ENCODE results near the gene CDKN1C.

Gene CDKN1C

DNA sequence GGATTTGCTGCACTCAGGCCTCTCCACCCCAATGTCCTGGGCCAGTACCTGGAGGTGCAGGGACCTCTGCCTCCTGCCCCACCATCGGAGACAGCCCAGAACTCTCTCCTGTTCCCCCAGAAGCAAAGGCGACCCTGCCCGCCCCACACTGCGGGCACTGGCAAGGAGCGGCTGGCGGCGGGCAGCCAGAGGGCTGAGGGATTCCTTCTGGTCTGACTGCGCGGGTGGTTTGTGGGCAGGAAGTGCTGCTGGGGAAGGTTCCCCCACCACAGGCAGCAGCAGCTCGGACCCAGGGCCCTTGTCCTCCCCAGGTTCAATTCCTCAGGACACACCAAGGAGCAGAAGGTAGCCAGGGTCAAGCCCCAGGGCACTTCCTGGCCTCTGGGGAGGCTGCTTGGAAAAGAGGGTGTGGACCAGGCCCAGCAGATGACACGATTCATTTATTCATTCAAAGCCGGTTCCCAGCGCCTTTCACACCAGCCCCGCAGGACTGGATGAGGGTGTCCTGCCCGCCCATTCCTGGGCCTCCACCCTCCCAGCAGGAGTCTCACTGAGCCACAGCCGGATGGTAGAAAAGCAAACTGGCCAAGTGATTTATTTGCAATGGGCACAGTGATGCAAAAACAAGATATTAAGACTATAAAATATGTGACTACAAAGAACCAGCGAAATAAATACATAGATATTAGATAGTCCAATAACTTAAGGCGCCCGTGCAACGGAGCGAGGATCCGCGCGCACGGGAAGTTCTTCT lies 42.5 kb upstream of the CDKN1C start:
- H3K27ac ChIP-seq (ENCODE audit: insufficient read depth in 1 of 2, low read depth in 1 of 2, low read length in 2 of 2, poor library complexity in 1 of 2, severe bottlenecking in 2 of 2) = no peak overlapping the region
- H3K9me3 ChIP-seq (ENCODE audit: control extremely low read depth in 1 of 5, control insufficient read depth in 4 of 5, insufficient read depth in 2 of 5, low read depth in 1 of 5, low read length in 4 of 5) = no peaks in the 10 kb centered on the region
- DNase-seq = peak in 2 of 3 donors; percentile 44 to 45
- under 1% methylated on average over 15 of the region's 25 CpGs for WGBS (ENCODE audit: insufficient coverage)
- H3K4me3 ChIP-seq (ENCODE audit: control insufficient read depth in 1 of 7, extremely low read depth in 1 of 7, insufficient read depth in 4 of 7, low read depth in 2 of 7, low read length in 6 of 7) = peak overlapping the region in 5 of 7 experiments; percentile 19 to 67 (median 54)
- peaks cover 0 to 46% (median 15%) of the 10 kb centered on the region in 5 experiments for H3K27me3 ChIP-seq (replicated peaks in 2 of 5; ENCODE audit: control insufficient read depth in 4 of 5, insufficient read depth in 5 of 5, low read length in 4 of 5)
- ChIA-PET POLR2A (interaction anchor here (1.4 kb wide), 1 partner anchor 395 kb away, joined by 5 read pairs; no protein-coding TSS in a partner anchor), CTCF (interaction anchor here (0.8 to 8.5 kb wide), 7 partner anchors 9 to 394 kb away, joined by 3 to 103 read pairs (median 11); a partner anchor contains a TSS)
- peaks cover 0 to 48% (median 43%) of the 10 kb centered on the region in 4 experiments for H3K4me1 ChIP-seq (ENCODE audit: control extremely low read depth in 1 of 4, control insufficient read depth in 4 of 4, insufficient read depth in 4 of 4, low read length in 3 of 4)
- H3K36me3 ChIP-seq (ENCODE audit: control insufficient read depth in 4 of 4, insufficient read depth in 4 of 4, low read length in 3 of 4) = no peaks in the 10 kb centered on the region

- Histone ChIP-seq H3K36me3 (ENCODE audit: control insufficient read depth in 4 of 4, insufficient read depth in 4 of 4, low read length in 3 of 4) (no peaks in the 10 kb centered on the region), H3K4me1 (ENCODE audit: control extremely low read depth in 1 of 4, control insufficient read depth in 4 of 4, insufficient read depth in 4 of 4, low read length in 3 of 4) (peaks cover 0 to 40% (median 36%) of the 10 kb centered on the region in 4 experiments), H3K9me3 (ENCODE audit: control extremely low read depth in 1 of 5, control insufficient read depth in 4 of 5, insufficient read depth in 2 of 5, low read depth in 1 of 5, low read length in 4 of 5) (no peaks in the 10 kb centered on the region), H3K27me3 (replicated peaks in 2 of 5; ENCODE audit: control insufficient read depth in 4 of 5, insufficient read depth in 5 of 5, low read length in 4 of 5) (peaks cover 0 to 46% (median 15%) of the 10 kb centered on the region in 5 experiments), H3K4me3 (ENCODE audit: control insufficient read depth in 1 of 7, extremely low read depth in 1 of 7, insufficient read depth in 4 of 7, low read depth in 2 of 7, low read length in 6 of 7) (no peak overlapping the region), H3K27ac (ENCODE audit: insufficient read depth in 1 of 2, low read depth in 1 of 2, low read length in 2 of 2, poor library complexity in 1 of 2, severe bottlenecking in 2 of 2) (no peak overlapping the region)
- CTCF ChIA-PET = interaction anchor here (0.8 to 8.5 kb wide), 7 partner anchors 8 to 394 kb away, joined by 3 to 103 read pairs (median 11); a partner anchor contains a TSS
- DNase-seq = no peak
- POLR2A ChIA-PET = no interaction called here
- WGBS (ENCODE audit: insufficient coverage) = 93% methylated on average over 9 of the region's 12 CpGs
These were observed 41.7 kb upstream of the CDKN1C start for GRCh38 chr11:2927121-2927800.

DNA sequence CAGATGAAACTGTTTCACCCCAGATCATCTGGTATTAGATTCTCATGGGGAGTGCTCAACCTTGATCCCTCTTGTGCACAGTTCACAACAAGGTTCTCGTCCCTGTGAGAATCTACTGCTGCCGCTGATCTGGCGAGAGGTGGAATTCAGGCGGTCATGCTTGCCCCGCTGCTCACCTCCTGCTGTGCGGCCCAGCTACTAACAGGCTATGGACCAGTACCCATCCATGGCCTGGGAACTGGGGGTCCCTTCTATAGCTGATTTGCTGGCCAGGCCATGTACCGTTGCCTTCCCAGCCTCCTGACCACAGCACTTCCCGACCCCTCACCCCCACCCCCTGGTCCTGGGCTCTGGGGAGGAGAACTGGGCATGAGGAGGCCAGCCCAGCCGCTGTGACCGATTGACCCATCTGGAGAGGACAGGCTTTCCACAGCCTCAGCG lies 41.1 kb upstream of the CDKN1C start:
- no peaks in the 10 kb centered on the region for H3K9me3 ChIP-seq (ENCODE audit: control extremely low read depth in 1 of 5, control insufficient read depth in 4 of 5, insufficient read depth in 2 of 5, low read depth in 1 of 5, low read length in 4 of 5)
- DNase-seq = no peak
- 94% methylated on average over 10 of the region's 11 CpGs for WGBS (ENCODE audit: insufficient coverage)
- H3K27me3 ChIP-seq (replicated peaks in 2 of 5; ENCODE audit: control insufficient read depth in 4 of 5, insufficient read depth in 5 of 5, low read length in 4 of 5) = peaks cover 0 to 44% (median 15%) of the 10 kb centered on the region in 5 experiments
- H3K4me3 ChIP-seq (ENCODE audit: control insufficient read depth in 1 of 7, extremely low read depth in 1 of 7, insufficient read depth in 4 of 7, low read depth in 2 of 7, low read length in 6 of 7) = no peak overlapping the region
- H3K4me1 ChIP-seq (ENCODE audit: control extremely low read depth in 1 of 4, control insufficient read depth in 4 of 4, insufficient read depth in 4 of 4, low read length in 3 of 4) = peaks cover 0 to 39% (median 36%) of the 10 kb centered on the region in 4 experiments
- no peak overlapping the region for H3K27ac ChIP-seq (ENCODE audit: insufficient read depth in 1 of 2, low read depth in 1 of 2, low read length in 2 of 2, poor library complexity in 1 of 2, severe bottlenecking in 2 of 2)
- ChIA-PET POLR2A (no interaction called here), CTCF (interaction anchor here (0.7 to 8.5 kb wide), 5 partner anchors 11 to 35 kb away, joined by 3 to 103 read pairs (median 11); a partner anchor contains a TSS)
- no peaks in the 10 kb centered on the region for H3K36me3 ChIP-seq (ENCODE audit: control insufficient read depth in 4 of 4, insufficient read depth in 4 of 4, low read length in 3 of 4)

GRCh38 chr11:2924821-2925675 lies 39.5 kb upstream of the CDKN1C start:
- Histone ChIP-seq H3K27me3 (replicated peaks in 2 of 5; ENCODE audit: control insufficient read depth in 4 of 5, insufficient read depth in 5 of 5, low read length in 4 of 5) (peaks cover 0 to 34% (median 15%) of the 10 kb centered on the region in 5 experiments), H3K9me3 (ENCODE audit: control extremely low read depth in 1 of 5, control insufficient read depth in 4 of 5, insufficient read depth in 2 of 5, low read depth in 1 of 5, low read length in 4 of 5) (no peaks in the 10 kb centered on the region), H3K27ac (ENCODE audit: insufficient read depth in 1 of 2, low read depth in 1 of 2, low read length in 2 of 2, poor library complexity in 1 of 2, severe bottlenecking in 2 of 2) (no peak overlapping the region), H3K36me3 (ENCODE audit: control insufficient read depth in 4 of 4, insufficient read depth in 4 of 4, low read length in 3 of 4) (no peaks in the 10 kb centered on the region), H3K4me1 (ENCODE audit: control extremely low read depth in 1 of 4, control insufficient read depth in 4 of 4, insufficient read depth in 4 of 4, low read length in 3 of 4) (peaks cover 0 to 30% (median 28%) of the 10 kb centered on the region in 4 experiments), H3K4me3 (ENCODE audit: control insufficient read depth in 1 of 7, extremely low read depth in 1 of 7, insufficient read depth in 4 of 7, low read depth in 2 of 7, low read length in 6 of 7) (no peak overlapping the region)
- POLR2A ChIA-PET = no interaction called here
- CTCF ChIA-PET = interaction anchor here (1.3 to 4.9 kb wide), 2 partner anchors 9 to 32 kb away, joined by 5 to 19 read pairs; no protein-coding TSS in a partner anchor
- DNase-seq = no peak
- 98% methylated on average over 27 of the region's 30 CpGs for WGBS (ENCODE audit: insufficient coverage)

DNA sequence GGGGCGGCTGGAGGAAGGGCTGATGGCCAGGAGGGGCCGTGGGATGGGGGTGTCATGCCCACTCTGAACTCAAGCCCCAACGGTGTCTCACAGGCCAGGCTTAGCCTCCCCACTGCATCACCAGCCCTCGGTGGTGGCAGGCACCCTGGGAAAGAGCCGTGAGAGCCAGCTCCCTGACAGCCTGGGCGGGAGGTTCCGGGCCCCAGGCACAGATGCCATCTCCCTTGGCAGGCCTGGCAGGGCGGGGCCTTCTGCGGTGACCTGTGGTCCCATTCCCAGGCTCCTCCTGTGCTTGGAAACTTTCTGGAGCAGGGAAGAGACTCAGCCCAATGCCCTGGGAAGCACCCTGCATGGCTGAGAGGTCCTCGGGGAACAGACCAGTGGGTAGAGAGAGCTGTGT lies 38.8 kb upstream of the CDKN1C start:
- WGBS (ENCODE audit: insufficient coverage) = 96% methylated on average over 7 of the region's 10 CpGs
- Histone ChIP-seq H3K9me3 (ENCODE audit: control extremely low read depth in 1 of 5, control insufficient read depth in 4 of 5, insufficient read depth in 2 of 5, low read depth in 1 of 5, low read length in 4 of 5) (no peaks in the 10 kb centered on the region), H3K27me3 (replicated peaks in 2 of 5; ENCODE audit: control insufficient read depth in 4 of 5, insufficient read depth in 5 of 5, low read length in 4 of 5) (peaks cover 0 to 27% (median 11%) of the 10 kb centered on the region in 5 experiments), H3K36me3 (ENCODE audit: control insufficient read depth in 4 of 4, insufficient read depth in 4 of 4, low read length in 3 of 4) (no peaks in the 10 kb centered on the region), H3K27ac (ENCODE audit: insufficient read depth in 1 of 2, low read depth in 1 of 2, low read length in 2 of 2, poor library complexity in 1 of 2, severe bottlenecking in 2 of 2) (no peak overlapping the region), H3K4me3 (ENCODE audit: control insufficient read depth in 1 of 7, extremely low read depth in 1 of 7, insufficient read depth in 4 of 7, low read depth in 2 of 7, low read length in 6 of 7) (no peak overlapping the region), H3K4me1 (ENCODE audit: control extremely low read depth in 1 of 4, control insufficient read depth in 4 of 4, insufficient read depth in 4 of 4, low read length in 3 of 4) (peaks cover 0 to 23% (median 21%) of the 10 kb centered on the region in 4 experiments)
- DNase-seq = no peak
- CTCF ChIA-PET = interaction anchor here (1.3 to 4.9 kb wide), 2 partner anchors 9 to 32 kb away, joined by 5 to 19 read pairs; no protein-coding TSS in a partner anchor
- POLR2A ChIA-PET = no interaction called here

GRCh38 chr11:2923446-2924375 lies 38.1 kb upstream of the CDKN1C start:
- H3K27me3 ChIP-seq (replicated peaks in 2 of 5; ENCODE audit: control insufficient read depth in 4 of 5, insufficient read depth in 5 of 5, low read length in 4 of 5) = peaks cover 0 to 23% (median 9%) of the 10 kb centered on the region in 5 experiments
- H3K27ac ChIP-seq (ENCODE audit: insufficient read depth in 1 of 2, low read depth in 1 of 2, low read length in 2 of 2, poor library complexity in 1 of 2, severe bottlenecking in 2 of 2) = no peak overlapping the region
- 95% methylated on average over 15 of the region's 22 CpGs for WGBS (ENCODE audit: insufficient coverage)
- H3K4me1 ChIP-seq (ENCODE audit: control extremely low read depth in 1 of 4, control insufficient read depth in 4 of 4, insufficient read depth in 4 of 4, low read length in 3 of 4) = peaks cover 0 to 17% (median 16%) of the 10 kb centered on the region in 4 experiments
- POLR2A ChIA-PET = no interaction called here
- H3K4me3 ChIP-seq (ENCODE audit: control insufficient read depth in 1 of 7, extremely low read depth in 1 of 7, insufficient read depth in 4 of 7, low read depth in 2 of 7, low read length in 6 of 7) = no peak overlapping the region
- H3K9me3 ChIP-seq (ENCODE audit: control extremely low read depth in 1 of 5, control insufficient read depth in 4 of 5, insufficient read depth in 2 of 5, low read depth in 1 of 5, low read length in 4 of 5) = no peaks in the 10 kb centered on the region
- no peak for DNase-seq
- H3K36me3 ChIP-seq (ENCODE audit: control insufficient read depth in 4 of 4, insufficient read depth in 4 of 4, low read length in 3 of 4) = no peaks in the 10 kb centered on the region
- CTCF ChIA-PET = interaction anchor here (1.3 to 4.9 kb wide), 2 partner anchors 8 to 31 kb away, joined by 5 to 19 read pairs; no protein-coding TSS in a partner anchor

Data from common myeloid progenitor, CD34-positive (primary cell).